Right renal pelvis (tissue), 4 donors: ENCODE results near the gene LTN1. TPM values are rescaled to one million over a fixed set of nuclear protein-coding genes. Genes with fewer than 3 reads are reported as not detected.

Experiments
- DNase-seq, 4 donors: peaks; one replicate each; pipeline ENCODE4 v3.0.0-alpha.2; 2013; ENCODE audit warnings: low read depth in 4 of 4, low spot score in 3 of 4, missing footprints in 1 of 4
- polyA plus RNA-seq, 4 donors: library from polyadenylated mRNA; unstranded; fragments of 120-200 nt; gene quantifications; one replicate each; pipeline ENCODE4 v1.2.1, GENCODE V29; 2013; ENCODE audit not compliant: insufficient read length in 4 of 4

LTN1 gene
- polyA plus RNA-seq, 4 donors = 29.8 to 36.7 (median 35.4) TPM

DNA sequence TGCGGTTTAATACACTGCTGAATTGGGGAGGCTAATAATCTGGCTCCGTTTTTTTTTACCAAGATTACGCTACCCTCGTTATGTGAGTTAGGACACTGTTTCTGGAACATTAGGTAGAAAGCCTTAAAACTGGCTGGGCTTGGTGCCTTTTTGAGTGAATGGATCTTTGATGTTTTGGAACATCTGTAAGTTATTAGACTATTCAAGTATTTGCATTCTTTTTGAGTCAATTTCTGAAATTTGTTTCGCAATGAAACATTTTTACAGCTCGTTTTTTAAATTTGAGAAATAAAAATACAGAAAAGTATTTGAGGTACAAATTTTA is 106.9 kb downstream of the LTN1 start:
- DNase-seq = no peak

- DNase-seq = peak; percentile 81 to 89 (median 84)
Measured at GRCh38 chr21:28884976-28885852, 107.5 kb downstream of the LTN1 start.

DNA sequence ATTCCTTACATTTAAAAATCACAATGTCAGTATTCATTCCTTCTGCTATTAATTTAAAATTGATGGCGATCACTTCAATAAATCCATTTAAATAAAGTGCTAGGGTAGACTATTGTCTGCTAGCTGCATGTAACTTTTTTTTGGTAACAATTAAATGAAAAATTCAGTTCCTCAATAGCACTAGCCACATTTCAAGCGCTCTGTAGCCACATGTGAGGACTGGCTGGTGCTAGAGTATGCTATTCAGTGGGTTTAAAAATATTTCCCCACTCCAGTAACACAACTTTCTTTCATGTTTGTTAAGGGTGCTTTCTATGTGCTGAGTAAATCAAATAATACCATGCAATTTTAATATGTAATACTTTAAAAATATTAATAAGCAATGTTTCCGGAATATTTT is 108.2 kb downstream of the LTN1 start:
- no peak for DNase-seq

DNA sequence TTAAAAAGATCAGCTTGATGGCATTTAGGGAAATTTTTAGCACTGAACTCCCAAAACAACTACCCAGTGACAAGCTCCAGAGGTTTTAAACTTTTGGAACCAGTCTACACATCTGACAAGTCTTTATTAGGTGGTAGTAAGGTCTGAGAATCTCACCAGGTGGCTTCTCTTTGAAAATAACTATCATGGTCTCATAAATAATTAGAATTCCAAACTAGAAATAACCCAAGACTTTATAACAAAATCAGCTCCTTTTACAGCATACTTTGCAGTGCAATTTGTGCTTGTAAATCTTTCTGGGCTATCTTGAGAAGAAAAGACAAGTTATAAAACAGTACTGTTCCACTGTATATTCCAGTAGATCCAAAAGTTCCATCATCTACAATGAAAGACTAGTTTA is 108.7 kb downstream of the LTN1 start:
- DNase-seq = no peak

DNA sequence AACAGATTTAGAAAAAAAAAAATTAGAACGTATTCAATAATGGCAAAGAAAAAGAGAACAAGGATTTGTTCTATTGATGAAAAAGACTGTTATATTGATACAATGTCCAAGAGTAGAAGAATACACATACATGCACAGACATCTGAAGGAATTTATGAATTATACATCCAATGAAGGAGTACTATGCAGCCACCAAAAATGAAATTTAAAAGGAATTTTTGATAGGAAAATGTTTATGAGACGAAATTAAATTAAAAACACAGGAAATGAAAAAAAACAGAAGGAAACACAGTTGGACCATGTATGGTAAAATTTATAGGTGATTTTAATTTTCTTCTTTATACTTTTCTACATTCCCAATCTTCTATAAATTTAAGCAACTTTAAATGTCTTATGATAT is 110.3 kb downstream of the LTN1 start:
- no peak for DNase-seq

Other genes with a start within 250 kb of the LTN1 start
- 10 to 100 TPM; 21.8 to 31.1 (median 27.8) TPM for gene RWDD2B, start 26.5 kb upstream of the LTN1 start, polyA plus RNA-seq
- gene USP16, start 31.8 kb upstream of the LTN1 start, polyA plus RNA-seq = 10 to 100 TPM; 42.8 to 59.2 (median 57.2) TPM
- 100 to 1,000 TPM; 245 to 265 (median 252) TPM for gene CCT8, start 80.8 kb upstream of the LTN1 start, polyA plus RNA-seq
- gene MAP3K7CL, start 137.8 kb upstream of the LTN1 start, polyA plus RNA-seq = 1 to 10 TPM; 5.2 to 7.3 (median 5.6) TPM